GM08714 (cell line): ENCODE measurements around the gene SLC30A10.
"Not testable (repeated sequence)": the region's sequence is repeated elsewhere in the genome, so short reads cannot be mapped to it uniquely, and the experiment has no call there.

ENCODE experiments used
- H3K4me3 ChIP-seq: fragments of 200-500 bp; sonication (Bioruptor generic); 2 replicates; pipeline ENCODE4 v1.5.1; 2014; ENCODE audit warnings: mild to moderate bottlenecking, low read length, inconsistent platforms
- ZNF274 ChIP-seq: IDR thresholded peaks from 2 replicates; pipeline ENCODE4 v1.6.1; 2012; ENCODE audit warnings: mild to moderate bottlenecking, low read depth, low read length

Gene SLC30A10

GRCh38 chr1:219945795-219946194, 17.4 kb upstream of the SLC30A10 start:
- H3K4me3 ChIP-seq: no peak overlapping the region
- no peak for TF ChIP-seq ZNF274

GRCh38 chr1:219941179-219942118, 13.1 kb upstream of the SLC30A10 start:
- H3K4me3 ChIP-seq: no peak overlapping the region
- no peak for TF ChIP-seq ZNF274

- H3K4me3 ChIP-seq: no peak overlapping the region
- TF ChIP-seq ZNF274: no peak
These were observed 12.3 kb upstream of the SLC30A10 start for GRCh38 chr1:219940707-219941106.

GRCh38 chr1:219938706-219939105, 10.3 kb upstream of the SLC30A10 start:
- no peak for TF ChIP-seq ZNF274
- H3K4me3 ChIP-seq: no peak overlapping the region

- not testable (repeated sequence) for H3K4me3 ChIP-seq
These were observed 5.4 kb upstream of the SLC30A10 start for GRCh38 chr1:219933763-219934162.

- no peak for TF ChIP-seq ZNF274
- H3K4me3 ChIP-seq: no peak overlapping the region
These were observed 2.7 kb upstream of the SLC30A10 start for GRCh38 chr1:219931033-219931432.

- TF ChIP-seq ZNF274: no peak
- no peak overlapping the region for H3K4me3 ChIP-seq
These were observed 398 bp upstream of the SLC30A10 start for GRCh38 chr1:219928791-219929118.

GRCh38 chr1:219927298-219927955, 930 bp downstream of the SLC30A10 start:
- H3K4me3 ChIP-seq: peak overlapping the region; percentile 24; the same call in 1 of the 2 replicates
- TF ChIP-seq ZNF274: no peak

- H3K4me3 ChIP-seq: no peak overlapping the region
- no peak for TF ChIP-seq ZNF274
These were observed 1.9 kb downstream of the SLC30A10 start for GRCh38 chr1:219926363-219926998.

- no peak for TF ChIP-seq ZNF274
- H3K4me3 ChIP-seq: no peak overlapping the region
These were observed 4.0 kb downstream of the SLC30A10 start for GRCh38 chr1:219924342-219924741.

- no peak overlapping the region for H3K4me3 ChIP-seq
- TF ChIP-seq ZNF274: no peak
These were observed 10.4 kb downstream of the SLC30A10 start for GRCh38 chr1:219917851-219918466.

- no peak overlapping the region for H3K4me3 ChIP-seq
- no peak for TF ChIP-seq ZNF274
These were observed 11.1 kb downstream of the SLC30A10 start for GRCh38 chr1:219917281-219917680.

- no peak for TF ChIP-seq ZNF274
These were observed 12.1 kb downstream of the SLC30A10 start for GRCh38 chr1:219916257-219916656.

GRCh38 chr1:219913005-219913770, 15.2 kb downstream of the SLC30A10 start:
- no peak for TF ChIP-seq ZNF274
- no peak overlapping the region for H3K4me3 ChIP-seq

More at GRCh38 chr1:219916257-219916656, 12.1 kb downstream of the SLC30A10 start:
- H3K4me3 ChIP-seq: no peak overlapping the region
